ENCODE results near the gene ASTL. TPM values are rescaled to one million over a fixed set of nuclear protein-coding genes. Genes with fewer than 3 reads are reported as not detected.

ASTL gene
- total and polyA plus RNA-seq, 2 of the 13 experiments (the other 11 are each of a cell fraction or from before 2014, with no cell fraction given), result not detected

DNA sequence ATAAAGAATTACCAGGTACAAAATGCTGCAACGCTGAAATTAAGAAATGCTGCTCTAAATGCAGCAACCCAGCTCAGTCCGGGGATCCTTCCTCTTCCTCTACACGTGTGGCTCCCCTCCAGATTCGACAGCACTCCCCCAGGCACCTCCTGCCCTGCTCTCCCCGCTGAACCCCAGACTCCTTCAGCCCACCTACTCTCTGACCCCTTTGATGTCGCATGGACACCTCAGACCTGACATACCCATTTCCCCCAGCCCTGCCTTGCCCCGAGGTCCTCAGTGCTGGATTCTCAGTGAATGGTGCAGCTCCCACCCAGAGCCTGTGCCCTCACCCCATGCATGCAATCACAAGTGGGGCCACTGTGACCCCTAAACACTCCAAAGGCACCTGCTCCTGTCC is 17.3 kb downstream of the ASTL start:
- H3K4me3 ChIP-seq (replicated peaks in 1 of 3; ENCODE audit: insufficient read depth in 1 of 3, low read depth in 2 of 3, low read length in 3 of 3), result no peak overlapping the region
- FAIRE-seq (no peak), DNase-seq (ENCODE audit: low spot score) (no peak), ATAC-seq (no peak)
- TF ChIP-seq TFE3 (CRISPR knock-in tag; IDR thresholded peaks at IDR 0.05) (no peak), ZNF614 (CRISPR knock-in tag; IDR thresholded peaks at IDR 0.05; ENCODE audit: borderline replicate concordance) (no peak), GTF3A (CRISPR knock-in tag; conservative IDR thresholded peaks at IDR 0.05) (no peak), HOXA5 (CRISPR knock-in tag; IDR thresholded peaks at IDR 0.05) (no peak)
- no TSS peak for BruUV-seq (replicated peaks)
- WGBS (ENCODE audit: low lambda C conversion rate), result 10% methylated on average over 7 of the region's 7 CpGs
- H4K20me1 ChIP-seq (ENCODE audit: insufficient read depth, low read length), result no peaks in the 10 kb centered on the region
- no peaks in the 10 kb centered on the region for H3K79me2 ChIP-seq (ENCODE audit: insufficient read depth, low read length)
- no peaks in the 10 kb centered on the region for H3K36me3 ChIP-seq (replicated peaks in 1 of 2; ENCODE audit: control insufficient read depth in 1 of 2, insufficient read depth in 2 of 2, low read length in 2 of 2)
- ChIA-PET CTCF (ENCODE audit: low intra/inter-chr PET ratio, low total read pairs) (no interaction called here), POLR2A (no interaction called here)
- no peak overlapping the region for H3K27ac ChIP-seq (ENCODE audit: extremely low read length, insufficient read depth, low read length)
- H3K9me3 ChIP-seq (ENCODE audit: low read length), result no peaks in the 10 kb centered on the region
- no peak overlapping the region for H3K9ac ChIP-seq (ENCODE audit: insufficient read depth, low read depth, low read length)
- H3K27me3 ChIP-seq (ENCODE audit: control insufficient read depth in 1 of 2, insufficient read depth in 2 of 2, low read length in 2 of 2), result peaks cover 23 to 83% of the 10 kb centered on the region in 2 experiments
- intact Hi-C loops (cut with micrococcal nuclease; ENCODE audit: unreplicated experiment), result no loop called here
- peaks cover 15% of the 10 kb centered on the region; the same call in 1 of the 2 replicates for H3K4me1 ChIP-seq (ENCODE audit: insufficient read depth, low read length)
- no peak overlapping the region for H2AFZ ChIP-seq (ENCODE audit: low read length)
- in situ Hi-C loops (cut with HindIII; ENCODE audit: extremely low pct_ligation_motif_present, low pct_unique_long_range_greater_than_20kb), result loop anchor here (25.0 kb wide), 2 partner anchors 109 to 284 kb away; no protein-coding TSS in a partner anchor
- no peak overlapping the region for H3K4me2 ChIP-seq (ENCODE audit: low read depth, low read length)

DNA sequence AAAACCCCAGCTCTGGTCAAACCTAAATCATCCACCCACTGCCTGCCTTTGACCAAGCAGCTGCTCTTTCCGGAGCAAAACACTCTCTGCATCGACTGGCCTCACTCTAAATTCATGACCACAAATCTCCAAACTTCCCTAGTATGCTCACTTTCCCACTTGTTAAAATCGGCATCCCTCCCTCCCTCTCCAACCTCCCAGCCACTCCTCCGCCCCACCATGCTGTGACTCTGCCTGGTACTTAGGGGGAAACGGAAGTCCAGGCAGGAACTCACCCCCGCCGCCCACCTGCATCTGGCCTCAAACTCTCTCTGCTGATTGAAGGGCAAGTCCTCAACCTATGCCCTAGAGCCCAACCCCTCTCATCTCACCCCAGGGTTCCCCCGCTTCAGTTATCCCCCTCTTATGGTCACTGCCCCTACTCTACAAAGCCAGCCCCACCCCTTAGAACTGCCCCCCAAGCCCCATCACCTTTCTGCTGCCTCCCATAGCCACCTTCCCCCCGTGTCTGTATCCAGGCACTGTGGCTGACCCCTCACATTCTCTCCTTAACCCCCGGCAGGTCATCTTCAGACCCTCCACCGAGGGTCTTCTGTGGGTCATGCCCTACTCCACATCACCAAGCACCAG is 18.1 kb downstream of the ASTL start:
- FAIRE-seq, result no peak
- POLR2A ChIA-PET, result no interaction called here
- H3K4me1 ChIP-seq (ENCODE audit: insufficient read depth, low read length), result peaks cover 15% of the 10 kb centered on the region; the same call in 1 of the 2 replicates
- H3K9me3 ChIP-seq (ENCODE audit: low read length), result no peaks in the 10 kb centered on the region
- ATAC-seq, result no peak
- no peak overlapping the region for H2AFZ ChIP-seq (ENCODE audit: low read length)
- H3K4me2 ChIP-seq (ENCODE audit: low read depth, low read length), result no peak overlapping the region
- no peaks in the 10 kb centered on the region for H3K79me2 ChIP-seq (ENCODE audit: insufficient read depth, low read length)
- in situ Hi-C loops (cut with HindIII; ENCODE audit: extremely low pct_ligation_motif_present, low pct_unique_long_range_greater_than_20kb) (loop anchor here (25.0 kb wide), 2 partner anchors 108 to 283 kb away; no protein-coding TSS in a partner anchor), intact Hi-C loops (cut with micrococcal nuclease; ENCODE audit: unreplicated experiment) (no loop called here)
- H4K20me1 ChIP-seq (ENCODE audit: insufficient read depth, low read length), result no peaks in the 10 kb centered on the region
- H3K27me3 ChIP-seq (ENCODE audit: control insufficient read depth in 1 of 2, insufficient read depth in 2 of 2, low read length in 2 of 2), result peaks cover 23 to 87% of the 10 kb centered on the region in 2 experiments
- no peak overlapping the region for H3K27ac ChIP-seq (ENCODE audit: extremely low read length, insufficient read depth, low read length)
- no TSS peak for BruUV-seq (replicated peaks)
- no peak for DNase-seq (ENCODE audit: low spot score)
- H3K36me3 ChIP-seq (replicated peaks in 1 of 2; ENCODE audit: control insufficient read depth in 1 of 2, insufficient read depth in 2 of 2, low read length in 2 of 2), result no peaks in the 10 kb centered on the region
- WGBS (ENCODE audit: low lambda C conversion rate), result 16% methylated on average over 11 of the region's 11 CpGs
- H3K4me3 ChIP-seq (replicated peaks in 1 of 3; ENCODE audit: insufficient read depth in 1 of 3, low read depth in 2 of 3, low read length in 3 of 3), result no peak overlapping the region
- CTCF ChIA-PET (ENCODE audit: low intra/inter-chr PET ratio, low total read pairs), result no interaction called here
- no peak overlapping the region for H3K9ac ChIP-seq (ENCODE audit: insufficient read depth, low read depth, low read length)
- no peak for TF ChIP-seq SCMH1 (CRISPR knock-in tag; IDR thresholded peaks at IDR 0.05; ENCODE audit: borderline replicate concordance)
- TF ChIP-seq, protein P1, sequence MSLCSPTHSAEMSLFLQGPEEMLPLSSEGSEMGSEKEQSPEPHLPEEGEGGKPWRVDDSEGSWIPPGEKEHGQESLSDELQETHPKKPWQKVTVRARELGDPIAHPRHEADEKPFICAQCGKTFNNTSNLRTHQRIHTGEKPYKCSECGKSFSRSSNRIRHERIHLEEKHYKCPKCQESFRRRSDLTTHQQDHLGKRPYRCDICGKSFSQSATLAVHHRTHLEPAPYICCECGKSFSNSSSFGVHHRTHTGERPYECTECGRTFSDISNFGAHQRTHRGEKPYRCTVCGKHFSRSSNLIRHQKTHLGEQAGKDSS (CRISPR knock-in tag; IDR thresholded peaks at IDR 0.05; ENCODE audit: borderline replicate concordance, low read depth), result no peak
- no peak for TF ChIP-seq FOXP4 (CRISPR knock-in tag; IDR thresholded peaks at IDR 0.05)
- TF ChIP-seq RARG (CRISPR knock-in tag; IDR thresholded peaks at IDR 0.05; ENCODE audit: low read depth), result no peak
- no peak for TF ChIP-seq MXD1 (CRISPR knock-in tag; IDR thresholded peaks at IDR 0.05)
- no peak for TF ChIP-seq NCOA1 (CRISPR knock-in tag; IDR thresholded peaks at IDR 0.05)
